ENCODE data around the gene MYO10. TPM values are rescaled to one million over a fixed set of nuclear protein-coding genes. Genes with fewer than 3 reads are reported as not detected.

The MYO10 gene
- total and polyA plus RNA-seq, 2 of the 8 experiments (the other 6 are each of a cell fraction or from before 2014, with no cell fraction given): 21.5 to 107 TPM

DNA sequence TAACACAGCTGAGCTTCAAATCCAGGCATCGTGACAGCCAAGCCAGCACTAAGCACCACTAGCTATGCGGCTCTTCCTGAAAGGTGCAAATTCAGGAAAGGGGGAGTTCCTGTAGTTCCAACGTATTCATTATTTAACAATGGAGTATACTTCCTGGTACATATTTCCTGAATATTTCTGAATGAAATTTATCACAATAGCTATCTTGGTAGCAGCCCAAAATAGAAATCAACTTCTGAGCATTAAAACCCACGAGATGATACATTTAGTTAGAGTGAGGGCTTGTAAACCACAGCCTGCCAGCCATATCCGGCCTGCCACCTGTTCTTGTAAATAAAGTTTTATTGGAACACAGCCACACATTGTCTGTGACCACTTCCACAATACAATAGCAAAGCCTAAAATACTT lies 209.5 kb downstream of the MYO10 start:
- H2BK15ac ChIP-seq (ENCODE audit: low read length): no peak overlapping the region
- no peak overlapping the region for H2AK5ac ChIP-seq (ENCODE audit: low read depth, low read length)
- H3K23ac ChIP-seq (ENCODE audit: insufficient read length): no peak overlapping the region
- WGBS, 2 experiments (ENCODE audit: extremely low coverage in 1 of 2, insufficient coverage in 1 of 2, insufficient read length in 1 of 2, insufficient replicate concordance in 2 of 2, low coverage in 1 of 2, low lambda C conversion rate in 2 of 2, missing lambda C conversion rate in 1 of 2): 85% methylated on average over 5 of the region's 5 CpGs; no CpG with 5 or more reads in 1 of the 2 experiments
- peaks cover 8 to 26% (median 18%) of the 10 kb centered on the region in 4 experiments for H3K4me1 ChIP-seq (replicated peaks in 1 of 4; ENCODE audit: control insufficient read depth in 3 of 4, insufficient read depth in 4 of 4, low read length in 3 of 4)
- H4K20me1 ChIP-seq (replicated peaks in 1 of 2; ENCODE audit: control insufficient read depth in 1 of 2, insufficient read depth in 2 of 2, low read length in 2 of 2): peaks cover 7 to 32% of the 10 kb centered on the region in 2 experiments
- no peaks in the 10 kb centered on the region for H3K23me2 ChIP-seq (ENCODE audit: low read depth, low read length)
- peaks cover 0 to 2% of the 10 kb centered on the region in 2 experiments; a peak in 1 of 4 replicates for H3K9me3 ChIP-seq (ENCODE audit: insufficient read depth in 2 of 2, low read depth in 1 of 2, low read length in 1 of 2)
- H3K36me3 ChIP-seq (ENCODE audit: control insufficient read depth in 2 of 4, insufficient read depth in 4 of 4, low read length in 3 of 4): peaks cover 0 to 23% (median 7%) of the 10 kb centered on the region in 4 experiments; a peak in 4 of 8 replicates
- POLR2A ChIA-PET (ENCODE audit: partially characterized antibody): interaction anchor here (0.8 to 5.6 kb wide), 6 partner anchors 9 to 15 kb away, joined by 3 to 42 read pairs (median 7); no protein-coding TSS in a partner anchor
- peaks cover 45 to 97% of the 10 kb centered on the region in 2 experiments for H3K79me2 ChIP-seq (ENCODE audit: control insufficient read depth in 1 of 2, insufficient read depth in 2 of 2, low read length in 2 of 2)
- CTCF ChIA-PET (ENCODE audit: partially characterized antibody): interaction anchor here (0.7 to 1.4 kb wide), 3 partner anchors 12 to 464 kb away, joined by 3 to 4 read pairs (median 4); no protein-coding TSS in a partner anchor
- no peaks in the 10 kb centered on the region for H3K27me3 ChIP-seq (replicated peaks in 1 of 4; ENCODE audit: control insufficient read depth in 3 of 4, extremely low read depth in 1 of 4, insufficient read depth in 3 of 4, low read length in 3 of 4)
- no peak overlapping the region for H3K4me3 ChIP-seq (ENCODE audit: extremely low read depth in 1 of 4, insufficient read depth in 2 of 4, low read depth in 3 of 4, low read length in 4 of 4)
- FAIRE-seq (no peak), DNase-seq (ENCODE audit: low read depth in 1 of 2, low spot score in 2 of 2) (no peak)
- H2BK5ac ChIP-seq (ENCODE audit: low read depth, low read length): no peak overlapping the region
- no peak overlapping the region for H4K91ac ChIP-seq (replicated peaks; ENCODE audit: insufficient read length, low read length)
- H3K18ac ChIP-seq (ENCODE audit: extremely low read depth, low read length): no peak overlapping the region
- no peak for TF ChIP-seq RNF2 (IDR thresholded peaks at IDR 0.05; ENCODE audit: borderline replicate concordance, low read depth, low read length, missing control alignments, poor library complexity, severe bottlenecking)
- no peak for TF ChIP-seq BRCA1 (IDR thresholded peaks at IDR 0.05; ENCODE audit: low read depth, low read length)
- no peak for TF ChIP-seq SP1 (IDR thresholded peaks at IDR 0.05; ENCODE audit: low read depth, low read length)
- TF ChIP-seq RXRA (IDR thresholded peaks at IDR 0.05; ENCODE audit: insufficient read depth, low read depth, low read length): no peak
- no peak for TF ChIP-seq E2F6 (IDR thresholded peaks at IDR 0.05)
- TF ChIP-seq HDAC6 (IDR thresholded peaks at IDR 0.05; ENCODE audit: low read depth, low read length): no peak
- no peak for TF ChIP-seq SIX5 (IDR thresholded peaks at IDR 0.05; ENCODE audit: low read depth, low read length)
- no peak overlapping the region for H4K8ac ChIP-seq (ENCODE audit: extremely low read depth, insufficient read depth, low read length)
- H3K56ac ChIP-seq (replicated peaks; ENCODE audit: insufficient read length, low read depth, low read length): no peak overlapping the region
- H2BK20ac ChIP-seq (ENCODE audit: low read length): no peak overlapping the region
- H2AFZ ChIP-seq (ENCODE audit: low read length): no peak overlapping the region
- H3K9ac ChIP-seq (replicated peaks in 1 of 4; ENCODE audit: extremely low read depth in 1 of 4, low read depth in 3 of 4, low read length in 3 of 4): no peak overlapping the region
- peak overlapping the region; percentile 22 for H4K5ac ChIP-seq (ENCODE audit: insufficient read length, low read depth, low read length)
- H3K27ac ChIP-seq (ENCODE audit: low read depth, low read length): no peak overlapping the region
- no peak overlapping the region for H2BK120ac ChIP-seq (replicated peaks; ENCODE audit: low read depth, low read length)
- no peak overlapping the region for H3K4me2 ChIP-seq (ENCODE audit: insufficient read depth in 1 of 2, low read depth in 2 of 2, low read length in 2 of 2)
- no peak overlapping the region for H3K14ac ChIP-seq (ENCODE audit: insufficient read length)
- H3K79me1 ChIP-seq (ENCODE audit: low read depth, low read length): peaks cover 19% of the 10 kb centered on the region
- H2BK12ac ChIP-seq (ENCODE audit: low read depth, low read length): no peak overlapping the region
- no peak overlapping the region for H3K4ac ChIP-seq (replicated peaks; ENCODE audit: insufficient read length, low read depth, low read length)
